H9 (cell line): ENCODE results near the gene IRX5. TPM values are rescaled to one million over a fixed set of nuclear protein-coding genes. Genes with fewer than 3 reads are reported as not detected.

Source experiments
- DNase-seq: peaks from one replicate; pipeline ENCODE4 v3.0.0-alpha.2; 2017
- H2AFZ ChIP-seq: one replicate; pipeline ENCODE4 v1.6.1; 2013; ENCODE audit warnings: mild to moderate bottlenecking, low read length, control low read depth, moderate library complexity
- H2AK5ac ChIP-seq: 2 replicates; pipeline ENCODE4 v1.6.1; 2013; ENCODE audit warnings: low read length, control low read depth, mixed read lengths; ENCODE audit not compliant: insufficient read length
- H2BK120ac ChIP-seq: one replicate; pipeline ENCODE4 v1.6.1; 2013; ENCODE audit warnings: low read depth, mild to moderate bottlenecking, low read length, control low read depth, inconsistent platforms; ENCODE audit not compliant: poor library complexity, severe bottlenecking
- H2BK12ac ChIP-seq: 2 replicates; pipeline ENCODE4 v1.6.1; 2013; ENCODE audit warnings: low read length, control low read depth, mixed read lengths, low read depth; ENCODE audit not compliant: insufficient read length
- H2BK15ac ChIP-seq: 2 replicates; pipeline ENCODE4 v1.6.1; 2013; ENCODE audit warnings: low read depth, low read length, control low read depth
- H2BK20ac ChIP-seq: one replicate; pipeline ENCODE4 v1.6.1; 2013; ENCODE audit warnings: low read depth, mild to moderate bottlenecking, low read length, control low read depth, inconsistent platforms; ENCODE audit not compliant: poor library complexity, severe bottlenecking
- H2BK5ac ChIP-seq: 2 replicates; pipeline ENCODE4 v1.6.1; 2013; ENCODE audit warnings: low read length, control low read depth, mixed read lengths; ENCODE audit not compliant: insufficient read length
- H3K14ac ChIP-seq: 2 replicates; pipeline ENCODE4 v1.6.1; 2013; ENCODE audit warnings: low read length, control low read depth; ENCODE audit not compliant: insufficient read depth
- H3K18ac ChIP-seq: 2 replicates; pipeline ENCODE4 v1.6.1; 2013; ENCODE audit warnings: low read depth, mild to moderate bottlenecking, mixed read lengths, low read length, control low read depth; ENCODE audit not compliant: insufficient read length
- H3K23ac ChIP-seq: 2 replicates; pipeline ENCODE4 v1.6.1; 2013; ENCODE audit warnings: low read length, control low read depth, mixed read lengths, low read depth; ENCODE audit not compliant: insufficient read length
- H3K23me2 ChIP-seq: 2 replicates; pipeline ENCODE4 v1.6.1; 2013; ENCODE audit warnings: low read depth, mild to moderate bottlenecking, mixed read lengths, low read length, control low read depth; ENCODE audit not compliant: insufficient read length, poor library complexity, severe bottlenecking
- H3K27ac ChIP-seq: 2 replicates; pipeline ENCODE4 v1.5.1; 2013; ENCODE audit warnings: low read length, control low read depth, mixed read lengths, low read depth; ENCODE audit not compliant: insufficient read length
- H3K27me3 ChIP-seq: 2 replicates; pipeline ENCODE4 v1.6.1; 2013; ENCODE audit warnings: low read length, control low read depth, inconsistent platforms; ENCODE audit not compliant: insufficient read depth
- H3K4ac ChIP-seq: 2 replicates; pipeline ENCODE4 v1.6.1; 2013; ENCODE audit warnings: low read depth, mild to moderate bottlenecking, control low read depth, inconsistent platforms, low read length, moderate library complexity
- H3K4me1 ChIP-seq: 2 replicates; pipeline ENCODE4 v1.6.1; 2013; ENCODE audit warnings: low read length, control low read depth, inconsistent platforms; ENCODE audit not compliant: insufficient read depth
- H3K4me2 ChIP-seq: 2 replicates; pipeline ENCODE4 v1.6.1; 2013; ENCODE audit warnings: low read length, control low read depth, mixed read lengths; ENCODE audit not compliant: insufficient read length, insufficient read depth
- H3K56ac ChIP-seq: 2 replicates; pipeline ENCODE4 v1.6.1; 2013; ENCODE audit warnings: low read depth, mild to moderate bottlenecking, mixed read lengths, low read length, control low read depth; ENCODE audit not compliant: insufficient read length
- H3K79me1 ChIP-seq: 2 replicates; pipeline ENCODE4 v1.6.1; 2013; ENCODE audit warnings: low read depth, mild to moderate bottlenecking, moderate library complexity, low read length, control low read depth, inconsistent platforms; ENCODE audit not compliant: insufficient read depth, poor library complexity, severe bottlenecking
- H3K79me2 ChIP-seq: 2 replicates; pipeline ENCODE4 v1.6.1; 2013; ENCODE audit warnings: low read length, control low read depth, inconsistent platforms; ENCODE audit not compliant: insufficient read depth
- H3K9ac ChIP-seq: 2 replicates; pipeline ENCODE4 v1.6.1; 2013; ENCODE audit warnings: low read length, control low read depth, mixed read lengths; ENCODE audit not compliant: insufficient read length; ENCODE audit errors: extremely low read depth
- H3K9me3 ChIP-seq: one replicate; pipeline ENCODE4 v1.6.1; 2013; ENCODE audit warnings: low read depth, low read length, inconsistent platforms; ENCODE audit not compliant: control insufficient read depth
- H3T11ph ChIP-seq: one replicate; pipeline ENCODE4 v1.6.1; 2013; ENCODE audit warnings: mild to moderate bottlenecking, low read length, control low read depth, inconsistent platforms
- H4K20me1 ChIP-seq: one replicate; pipeline ENCODE4 v1.6.1; 2013; ENCODE audit not compliant: control insufficient read depth, insufficient read length, insufficient read depth
- H4K5ac ChIP-seq: 2 replicates; pipeline ENCODE4 v1.6.1; 2013; ENCODE audit warnings: low read depth, mild to moderate bottlenecking, mixed read lengths, low read length, control low read depth; ENCODE audit not compliant: insufficient read length
- H4K8ac ChIP-seq: replicated peaks from 2 replicates; pipeline ENCODE4 v1.6.1; 2013; ENCODE audit warnings: low read length, control low read depth, mixed read lengths, low read depth; ENCODE audit not compliant: insufficient read length
- H4K91ac ChIP-seq: 2 replicates; pipeline ENCODE4 v1.6.1; 2013; ENCODE audit warnings: low read depth, mild to moderate bottlenecking, moderate library complexity, mixed read lengths, low read length, control low read depth; ENCODE audit not compliant: insufficient read length
- H3K27ac Mint-ChIP-seq, 3 experiments: 2 replicates in 2 of 3; 3 replicates in 1 of 3; pipeline ENCODE4 v1.8.0; 2020 to 2021; ENCODE audit warnings: mixed read lengths in 3 of 3, mild to moderate bottlenecking in 1 of 3, moderate library complexity in 1 of 3
- H3K27me3 Mint-ChIP-seq: 2 replicates; pipeline ENCODE4 v1.8.0; 2021; ENCODE audit warnings: low read depth, mild to moderate bottlenecking, moderate library complexity, mixed read lengths
- H3K36me3 Mint-ChIP-seq, 3 experiments: 2 replicates in 2 of 3; 3 replicates in 1 of 3; pipeline ENCODE4 v1.8.0; 2020 to 2021; ENCODE audit warnings: low read depth in 3 of 3, mixed read lengths in 3 of 3; ENCODE audit not compliant: insufficient read depth in 1 of 3
- H3K4me1 Mint-ChIP-seq, 2 experiments: 2 replicates each; pipeline ENCODE4 v1.8.0; 2020; ENCODE audit warnings: mixed read lengths in 2 of 2
- H3K4me3 Mint-ChIP-seq, 2 experiments: 2 replicates in 1 of 2; 3 replicates in 1 of 2; pipeline ENCODE4 v1.8.0; 2020 to 2021; ENCODE audit warnings: mild to moderate bottlenecking in 2 of 2, mixed read lengths in 2 of 2, moderate library complexity in 1 of 2
- H3K9me3 Mint-ChIP-seq, 2 experiments: 2 replicates in 1 of 2; 3 replicates in 1 of 2; pipeline ENCODE4 v1.8.0; 2020; ENCODE audit warnings: mild to moderate bottlenecking in 2 of 2, mixed read lengths in 2 of 2, moderate library complexity in 1 of 2
- WGBS: extraction: QIAGEN DNeasy Blood & Tissue Kit; methylation state at CpG from one replicate; pipeline ENCODE4 v1.1.7; 2013; ENCODE audit warnings: missing lambda C conversion rate, low lambda C conversion rate, mixed read lengths; ENCODE audit not compliant: insufficient read length; ENCODE audit errors: extremely low coverage; 5-methylcytosine and 5-hydroxymethylcytosine counted together
- total RNA-seq: library from RNA; stranded (reverse); gene quantifications from 2 replicates; pipeline ENCODE4 v1.2.1, GENCODE V29; 2021
- TF ChIP-seq, protein P1 (sequence below): fragments of 200-600 bp; sonication (generic); conservative IDR thresholded peaks from 3 replicates; pipeline ENCODE4 v1.8.0; 2021; ENCODE audit warnings: antibody characterized with exemption, mild to moderate bottlenecking

Gene IRX5
- total RNA-seq, 1 experiment from 2014 or later, result 0.59 TPM

DNA sequence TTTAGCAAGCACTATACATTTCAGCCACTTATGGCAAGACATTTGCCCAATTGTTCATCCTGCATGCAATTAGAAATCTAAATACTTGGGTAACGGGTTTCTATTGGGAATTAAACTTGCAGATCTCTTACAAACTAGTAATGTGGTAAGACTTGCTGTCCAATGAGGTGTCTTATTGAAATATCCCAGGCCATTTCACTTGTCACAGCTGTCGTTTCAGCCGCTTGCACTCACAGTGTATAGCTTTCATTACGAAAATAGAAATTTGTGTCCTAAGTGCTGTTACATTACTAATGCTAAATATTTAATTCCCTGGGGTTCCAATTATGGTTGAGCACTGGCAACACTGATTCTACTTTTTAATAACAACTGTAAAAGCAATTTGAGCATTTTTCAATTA, 40.3 kb upstream of the IRX5 start:
- H3K23me2 ChIP-seq, result no peaks in the 10 kb centered on the region
- H2BK5ac ChIP-seq, result no peak overlapping the region
- H3K4me1 ChIP-seq, result no peaks in the 10 kb centered on the region
- H3K4me2 ChIP-seq, result no peak overlapping the region
- no peaks in the 10 kb centered on the region; the same call in 1 of the 2 replicates for H3K27me3 Mint-ChIP-seq
- H2BK12ac ChIP-seq, result no peak overlapping the region
- no peaks in the 10 kb centered on the region for H3K79me1 ChIP-seq
- no peak overlapping the region for H2BK20ac ChIP-seq
- H3K79me2 ChIP-seq, result no peaks in the 10 kb centered on the region
- H3K9me3 Mint-ChIP-seq, result peaks cover 0 to 8% of the 10 kb centered on the region in 2 experiments; a peak in 2 of 5 replicates
- no CpG with 5 or more reads among the region's 4 CpGs for WGBS
- H3K36me3 Mint-ChIP-seq, result peaks cover 0 to 6% (median 0%) of the 10 kb centered on the region in 3 experiments; a peak in 3 of 7 replicates
- no peak overlapping the region for H3K27ac Mint-ChIP-seq
- no peak overlapping the region for H4K8ac ChIP-seq
- no peak overlapping the region for H2BK15ac ChIP-seq
- no peak overlapping the region for H3K23ac ChIP-seq
- H3K9ac ChIP-seq, result no peak overlapping the region
- TF ChIP-seq, protein P1, sequence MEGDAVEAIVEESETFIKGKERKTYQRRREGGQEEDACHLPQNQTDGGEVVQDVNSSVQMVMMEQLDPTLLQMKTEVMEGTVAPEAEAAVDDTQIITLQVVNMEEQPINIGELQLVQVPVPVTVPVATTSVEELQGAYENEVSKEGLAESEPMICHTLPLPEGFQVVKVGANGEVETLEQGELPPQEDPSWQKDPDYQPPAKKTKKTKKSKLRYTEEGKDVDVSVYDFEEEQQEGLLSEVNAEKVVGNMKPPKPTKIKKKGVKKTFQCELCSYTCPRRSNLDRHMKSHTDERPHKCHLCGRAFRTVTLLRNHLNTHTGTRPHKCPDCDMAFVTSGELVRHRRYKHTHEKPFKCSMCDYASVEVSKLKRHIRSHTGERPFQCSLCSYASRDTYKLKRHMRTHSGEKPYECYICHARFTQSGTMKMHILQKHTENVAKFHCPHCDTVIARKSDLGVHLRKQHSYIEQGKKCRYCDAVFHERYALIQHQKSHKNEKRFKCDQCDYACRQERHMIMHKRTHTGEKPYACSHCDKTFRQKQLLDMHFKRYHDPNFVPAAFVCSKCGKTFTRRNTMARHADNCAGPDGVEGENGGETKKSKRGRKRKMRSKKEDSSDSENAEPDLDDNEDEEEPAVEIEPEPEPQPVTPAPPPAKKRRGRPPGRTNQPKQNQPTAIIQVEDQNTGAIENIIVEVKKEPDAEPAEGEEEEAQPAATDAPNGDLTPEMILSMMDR, result no peak
- H2BK120ac ChIP-seq, result no peak overlapping the region
- H3K14ac ChIP-seq, result no peak overlapping the region
- H3K4me3 Mint-ChIP-seq, result no peak overlapping the region
- H4K91ac ChIP-seq, result no peak overlapping the region
- no peak overlapping the region for H3K56ac ChIP-seq
- no peaks in the 10 kb centered on the region for H3K9me3 ChIP-seq
- H3K4ac ChIP-seq, result no peak overlapping the region
- H3T11ph ChIP-seq, result no peak overlapping the region
- no peaks in the 10 kb centered on the region for H3K4me1 Mint-ChIP-seq
- no peak overlapping the region for H4K5ac ChIP-seq
- H4K20me1 ChIP-seq, result no peaks in the 10 kb centered on the region
- no peak overlapping the region for H2AK5ac ChIP-seq
- H3K27ac ChIP-seq, result no peak overlapping the region
- H3K27me3 ChIP-seq, result no peaks in the 10 kb centered on the region
- no peak overlapping the region for H3K18ac ChIP-seq
- no peak overlapping the region for H2AFZ ChIP-seq
- DNase-seq, result no peak
